Sigmoid colon (tissue), 7 donors: ENCODE measurements around the gene RFC5. TPM values are rescaled to one million over a fixed set of nuclear protein-coding genes. Genes with fewer than 3 reads are reported as not detected.

Experiments
- DNase-seq: peaks from one replicate; pipeline ENCODE4 v3.0.0-alpha.2; 2019
- H3K27ac ChIP-seq, 4 donors: fragments of 200-600 bp; sonication (generic); one replicate each; pipeline ENCODE4 v1.5.1; 2016 to 2019; ENCODE audit warnings: mild to moderate bottlenecking in 1 of 4
- H3K27me3 ChIP-seq, 3 donors: fragments of 200-600 bp; sonication (generic); one replicate each; pipeline ENCODE4 v1.5.1; 2019; ENCODE audit warnings: mild to moderate bottlenecking in 1 of 3
- H3K36me3 ChIP-seq, 4 donors: fragments of 200-600 bp; sonication (generic); one replicate each; pipeline ENCODE4 v1.5.1; 2016 to 2019
- H3K4me1 ChIP-seq, 4 donors: fragments of 200-600 bp; sonication (generic); one replicate each; pipeline ENCODE4 v1.5.1; 2017 to 2019
- H3K4me3 ChIP-seq, 4 donors: fragments of 200-600 bp; sonication (generic); one replicate each; pipeline ENCODE4 v1.5.1; 2017 to 2019; ENCODE audit warnings: mild to moderate bottlenecking in 2 of 4, moderate library complexity in 1 of 4
- H3K9me3 ChIP-seq, 4 donors: fragments of 200-600 bp in 3 of 4; sonication (generic) in 3 of 4; one replicate each; pipeline versions ENCODE4 v1.5.1 to v1.6.1; 2013 to 2019
- EP300 ChIP-seq, 4 donors: sonication (generic); formaldehyde crosslinking; IDR thresholded peaks; one replicate each; pipeline ENCODE4 v1.6.1; 2017; ENCODE audit warnings: antibody characterized with exemption in 4 of 4
- POLR2A ChIP-seq, 2 donors: fragments of 450-650 bp; IDR thresholded peaks; one replicate each; pipeline ENCODE4 v1.6.1; 2016; ENCODE audit warnings: antibody characterized with exemption in 2 of 2, mild to moderate bottlenecking in 2 of 2, moderate library complexity in 2 of 2
- POLR2AphosphoS5 ChIP-seq, 4 donors: sonication (generic); formaldehyde crosslinking; IDR thresholded peaks; one replicate each; pipeline ENCODE4 v1.6.1; 2017; ENCODE audit warnings: antibody characterized with exemption in 4 of 4
- WGBS, 2 donors: extraction: QIAGEN DNeasy Blood & Tissue Kit; methylation state at CpG; one replicate each; pipeline ENCODE4 v1.1.7; 2013; 5-methylcytosine and 5-hydroxymethylcytosine counted together
- intact Hi-C: fragments of 100-400 bp; cut with DNase I; formaldehyde crosslinking; loops from one replicate; pipeline ENCODE4 v1.15.1; 2023
- polyA plus RNA-seq, 3 donors: library from polyadenylated mRNA; stranded (reverse); fragments of 200-250 nt; gene quantifications; one replicate each; pipeline ENCODE4 v1.2.3, GENCODE V29; 2013
- total RNA-seq, 4 donors: library from RNA; depleted of rRNA; stranded (reverse); fragments of >200 nt; gene quantifications; one replicate each; pipeline ENCODE4 v1.1.0, GENCODE V29; 2016
- TF ChIP-seq, protein P1 (sequence below), 4 experiments: fragments of 450-650 bp in 3 of 4; fragments of 200-600 bp in 1 of 4; IDR thresholded peaks; one replicate each; pipeline ENCODE4 v1.5.1; 2016 to 2019; ENCODE audit warnings: antibody characterized with exemption in 4 of 4, mild to moderate bottlenecking in 3 of 4, moderate library complexity in 2 of 4
- donor health status: healthy with polysubstance abuse.
- donor health status: Bipolar disorder and iron deficiency.
- donor health status: healthy.

RFC5 gene
- total and polyA plus RNA-seq, 7 donors, result 6.9 to 15.1 (median 10.7) TPM

- Histone ChIP-seq H3K4me1 (no peaks in the 10 kb centered on the region), H3K9me3 (no peaks in the 10 kb centered on the region), H3K27me3 (no peaks in the 10 kb centered on the region), H3K4me3 (no peak overlapping the region), H3K27ac (no peak overlapping the region), H3K36me3 (peaks cover 11 to 100% (median 49%) of the 10 kb centered on the region in 4 donors)
- 82 to 92% methylated on average over 5 of the region's 5 CpGs for WGBS, 2 donors
- intact Hi-C loops, result loop anchor here (10.0 kb wide), 1 partner anchor 160 kb away; no protein-coding TSS in a partner anchor
- TF ChIP-seq POLR2A (IDR thresholded peaks at IDR 0.05) (no peak), EP300 (IDR thresholded peaks at IDR 0.05) (no peak)
- TF ChIP-seq, protein P1, sequence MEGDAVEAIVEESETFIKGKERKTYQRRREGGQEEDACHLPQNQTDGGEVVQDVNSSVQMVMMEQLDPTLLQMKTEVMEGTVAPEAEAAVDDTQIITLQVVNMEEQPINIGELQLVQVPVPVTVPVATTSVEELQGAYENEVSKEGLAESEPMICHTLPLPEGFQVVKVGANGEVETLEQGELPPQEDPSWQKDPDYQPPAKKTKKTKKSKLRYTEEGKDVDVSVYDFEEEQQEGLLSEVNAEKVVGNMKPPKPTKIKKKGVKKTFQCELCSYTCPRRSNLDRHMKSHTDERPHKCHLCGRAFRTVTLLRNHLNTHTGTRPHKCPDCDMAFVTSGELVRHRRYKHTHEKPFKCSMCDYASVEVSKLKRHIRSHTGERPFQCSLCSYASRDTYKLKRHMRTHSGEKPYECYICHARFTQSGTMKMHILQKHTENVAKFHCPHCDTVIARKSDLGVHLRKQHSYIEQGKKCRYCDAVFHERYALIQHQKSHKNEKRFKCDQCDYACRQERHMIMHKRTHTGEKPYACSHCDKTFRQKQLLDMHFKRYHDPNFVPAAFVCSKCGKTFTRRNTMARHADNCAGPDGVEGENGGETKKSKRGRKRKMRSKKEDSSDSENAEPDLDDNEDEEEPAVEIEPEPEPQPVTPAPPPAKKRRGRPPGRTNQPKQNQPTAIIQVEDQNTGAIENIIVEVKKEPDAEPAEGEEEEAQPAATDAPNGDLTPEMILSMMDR (IDR thresholded peaks at IDR 0.05), result peak in 2 of 4 experiments; percentile 19 to 41
- no peak for DNase-seq
Measured at GRCh38 chr12:118034429-118035189, 18.1 kb downstream of the RFC5 start.

GRCh38 chr12:118035190-118036041 is 18.9 kb downstream of the RFC5 start:
- no peak for DNase-seq
- H3K4me3 ChIP-seq, result no peak overlapping the region
- TF ChIP-seq, protein P1 (IDR thresholded peaks at IDR 0.05), result no peak
- TF ChIP-seq POLR2A (IDR thresholded peaks at IDR 0.05) (no peak), EP300 (IDR thresholded peaks at IDR 0.05) (no peak), POLR2AphosphoS5 (IDR thresholded peaks at IDR 0.05) (no peak)
- intact Hi-C loops, result loop anchor here (10.0 kb wide), 1 partner anchor 161 kb away; no protein-coding TSS in a partner anchor
- peaks cover 11 to 100% (median 55%) of the 10 kb centered on the region in 4 donors for H3K36me3 ChIP-seq
- H3K9me3 ChIP-seq, result no peaks in the 10 kb centered on the region
- H3K27ac ChIP-seq, result no peak overlapping the region
- H3K4me1 ChIP-seq, result no peaks in the 10 kb centered on the region
- 69 to 78% methylated on average over 9 of the region's 9 CpGs for WGBS, 2 donors
- no peaks in the 10 kb centered on the region for H3K27me3 ChIP-seq

DNA sequence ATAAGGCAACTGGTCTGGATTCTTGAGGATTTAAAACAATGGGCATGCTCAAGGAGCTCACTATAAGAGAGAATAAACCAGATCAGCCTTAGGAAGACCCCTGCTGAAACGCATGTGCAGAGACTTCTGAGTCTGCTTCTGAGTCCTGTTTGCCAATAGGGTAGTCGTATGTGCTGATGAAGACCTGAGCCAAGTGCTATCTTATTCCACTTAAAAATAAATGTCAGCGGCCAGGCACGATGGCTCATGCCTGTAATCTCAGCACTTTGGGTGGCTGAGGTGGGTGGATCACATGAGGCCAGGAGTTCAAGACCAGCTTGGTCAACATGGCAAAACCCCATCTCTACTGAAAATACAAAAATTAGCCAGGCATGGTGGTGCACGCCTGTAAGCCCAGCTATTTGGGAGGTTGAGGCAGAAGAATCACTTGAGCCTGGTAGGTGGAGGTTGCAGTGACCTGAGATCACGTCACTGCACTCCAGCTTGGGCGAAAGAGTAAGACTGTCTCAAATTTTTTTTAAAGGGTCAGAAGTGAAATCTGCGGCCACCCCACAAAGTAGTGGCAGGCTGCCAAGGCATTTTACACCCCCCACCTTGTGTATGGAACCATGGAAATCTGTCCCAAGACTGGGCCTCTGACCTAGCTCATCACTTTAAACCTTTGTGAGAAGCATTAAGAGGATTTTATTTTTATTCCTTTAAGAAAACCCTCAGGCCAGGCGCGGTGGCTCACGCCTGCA is 20.3 kb downstream of the RFC5 start:
- intact Hi-C loops, result loop anchor here (10.0 kb wide), 1 partner anchor 162 kb away; no protein-coding TSS in a partner anchor
- H3K27ac ChIP-seq, result no peak overlapping the region
- DNase-seq, result no peak
- H3K36me3 ChIP-seq, result peaks cover 13 to 99% (median 62%) of the 10 kb centered on the region in 4 donors
- H3K27me3 ChIP-seq, result no peaks in the 10 kb centered on the region
- H3K4me1 ChIP-seq, result no peaks in the 10 kb centered on the region
- no peaks in the 10 kb centered on the region for H3K9me3 ChIP-seq
- 90 to 93% methylated on average over 11 of the region's 11 CpGs for WGBS, 2 donors
- no peak overlapping the region for H3K4me3 ChIP-seq
- no peak for TF ChIP-seq POLR2AphosphoS5 (IDR thresholded peaks at IDR 0.05)
- no peak for TF ChIP-seq POLR2A (IDR thresholded peaks at IDR 0.05)
- TF ChIP-seq, protein P1 (IDR thresholded peaks at IDR 0.05), result no peak
- TF ChIP-seq EP300 (IDR thresholded peaks at IDR 0.05), result no peak

- no peak for DNase-seq
- 83 to 85% methylated on average over 6 of the region's 6 CpGs for whole genome bisulfite sequencing, 2 donors
- no peak for TF ChIP-seq POLR2A (IDR thresholded peaks at IDR 0.05)
- TF ChIP-seq POLR2AphosphoS5 (IDR thresholded peaks at IDR 0.05), result no peak
- no peak for TF ChIP-seq EP300 (IDR thresholded peaks at IDR 0.05)
- TF ChIP-seq, protein P1 (IDR thresholded peaks at IDR 0.05), result no peak
- Histone ChIP-seq H3K4me1 (no peaks in the 10 kb centered on the region), H3K27me3 (no peaks in the 10 kb centered on the region), H3K4me3 (no peak overlapping the region), H3K27ac (no peak overlapping the region), H3K9me3 (no peaks in the 10 kb centered on the region), H3K36me3 (peaks cover 19 to 99% (median 61%) of the 10 kb centered on the region in 4 donors)
- intact Hi-C loops, result loop anchor here (10.0 kb wide), 1 partner anchor 163 kb away; no protein-coding TSS in a partner anchor
Measured at GRCh38 chr12:118038137-118038536, 21.6 kb downstream of the RFC5 start.
